Left renal pelvis (tissue), 4 donors: Measurements from ENCODE around the gene MSI2. TPM values are rescaled to one million over a fixed set of nuclear protein-coding genes. Genes with fewer than 3 reads are reported as not detected.

Source experiments
- DNase-seq, 4 donors: peaks; one replicate each; pipeline ENCODE4 v3.0.0-alpha.2; 2013; ENCODE audit warnings: low read depth in 4 of 4, low spot score in 3 of 4
- polyA plus RNA-seq, 4 donors: library from polyadenylated mRNA; unstranded; fragments of 120-200 nt; gene quantifications; one replicate each; pipeline ENCODE4 v1.2.1, GENCODE V29; 2013; ENCODE audit not compliant: insufficient read length in 4 of 4

The MSI2 gene
- polyA plus RNA-seq, 4 donors: 46.8 to 107 (median 97.2) TPM

DNA sequence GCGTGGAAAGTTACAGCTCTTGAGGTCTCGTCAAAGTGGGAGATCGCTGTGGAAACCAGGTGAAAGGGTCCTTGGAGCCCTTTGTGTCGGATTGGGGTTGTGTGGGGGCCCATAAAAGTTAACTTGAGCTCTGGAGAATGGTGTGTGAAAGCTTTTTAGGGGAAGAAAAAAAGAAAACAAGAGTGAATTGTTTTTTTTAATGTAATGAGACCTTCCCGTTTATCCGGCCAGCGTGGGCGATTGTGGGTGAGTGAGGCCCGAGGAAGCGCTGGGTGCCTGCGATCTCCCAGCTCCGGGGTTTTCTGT, 150.6 kb downstream of the MSI2 start:
- DNase-seq: no peak

DNA sequence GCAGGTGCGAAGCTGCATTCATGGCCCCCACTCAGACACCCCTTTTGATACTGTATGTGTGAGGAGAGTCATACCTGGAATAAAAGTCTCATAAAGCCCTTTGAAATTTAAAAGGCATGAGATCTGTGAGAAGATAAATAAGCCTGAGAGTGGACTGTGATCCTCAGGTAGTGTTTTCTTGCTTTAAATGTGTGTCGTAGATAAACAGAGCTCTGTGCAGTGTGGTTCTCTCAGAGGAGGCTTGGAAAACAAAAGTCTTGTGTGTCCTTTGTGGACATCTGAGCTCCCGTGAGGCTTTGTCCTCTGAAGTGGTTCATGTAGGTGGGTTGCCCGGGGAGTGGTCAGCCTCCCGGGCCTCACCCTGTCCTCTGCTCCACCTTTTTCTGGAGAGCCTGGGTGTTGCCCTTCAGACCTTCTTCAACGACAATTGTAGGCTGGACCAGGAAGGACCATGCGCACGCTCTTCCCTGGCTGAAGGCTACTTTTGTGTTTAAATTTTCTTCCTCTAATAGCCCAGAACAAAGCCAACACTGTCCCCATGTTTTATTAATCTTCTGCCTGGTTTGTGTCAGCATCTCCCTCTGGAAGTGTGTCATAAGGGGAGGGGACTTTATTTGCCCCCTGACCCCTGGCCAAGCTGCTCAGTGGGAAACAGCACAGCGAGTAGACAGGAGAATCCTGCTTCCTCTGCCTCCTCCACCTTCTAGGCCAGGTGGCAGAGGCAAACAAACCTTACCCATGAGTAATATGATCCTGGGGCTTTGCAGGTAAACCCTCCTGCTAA, 151.2 kb downstream of the MSI2 start:
- DNase-seq: no peak

DNA sequence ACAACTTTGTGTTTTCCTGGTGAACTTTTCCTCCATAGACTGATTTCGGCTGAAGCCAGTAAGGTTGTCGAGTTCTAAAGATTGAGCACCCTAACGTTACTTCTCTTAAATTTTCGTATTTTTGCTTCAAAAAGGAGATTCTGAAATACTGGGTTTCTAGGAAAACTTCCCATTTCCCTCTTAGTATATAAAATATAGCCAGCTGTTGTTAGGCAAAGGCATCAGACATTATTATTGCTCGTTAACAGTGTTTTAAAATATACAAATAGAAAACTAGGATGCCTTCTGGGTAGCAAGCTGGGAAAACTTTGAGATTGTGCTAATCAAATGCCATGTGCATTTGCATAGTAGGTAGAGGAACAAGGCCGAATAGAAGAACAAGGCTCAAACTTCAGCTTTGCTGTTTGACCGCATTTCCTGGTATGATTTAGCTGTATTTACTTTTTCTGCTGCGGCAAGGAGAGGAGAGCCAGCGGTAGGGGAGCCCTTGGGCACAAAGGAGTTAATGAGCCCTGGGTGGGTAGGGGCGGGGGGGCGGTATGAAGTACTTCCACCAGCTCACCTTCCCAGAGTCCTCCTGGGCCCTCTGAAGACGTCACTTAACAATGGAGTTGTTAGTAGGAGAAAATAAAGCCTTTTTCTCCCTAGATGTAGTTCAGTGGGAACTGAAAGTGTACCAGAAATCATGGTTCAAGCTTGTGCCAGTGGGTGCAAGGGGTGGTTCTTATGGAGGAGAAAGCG, 151.9 kb downstream of the MSI2 start:
- no peak for DNase-seq

DNA sequence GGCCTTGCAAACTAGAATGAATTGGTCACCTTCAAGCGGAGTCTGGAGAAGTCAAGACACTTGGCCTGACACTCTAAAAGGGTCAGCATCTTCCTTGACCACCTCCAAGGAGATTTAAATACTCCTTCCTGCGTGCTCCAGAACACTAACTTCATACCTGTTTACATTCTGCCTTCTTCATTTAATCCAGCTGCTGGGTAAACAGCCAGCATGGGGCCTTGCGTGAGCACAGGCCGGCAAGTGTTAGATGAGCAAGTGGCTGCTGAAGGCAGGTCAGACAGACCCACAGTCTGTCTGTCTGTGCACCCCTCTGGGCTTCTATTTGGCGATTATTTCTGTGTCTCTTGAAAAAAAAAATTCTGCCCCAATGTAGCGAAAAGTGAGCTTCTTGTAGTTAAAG, 153.8 kb downstream of the MSI2 start:
- DNase-seq: no peak

DNA sequence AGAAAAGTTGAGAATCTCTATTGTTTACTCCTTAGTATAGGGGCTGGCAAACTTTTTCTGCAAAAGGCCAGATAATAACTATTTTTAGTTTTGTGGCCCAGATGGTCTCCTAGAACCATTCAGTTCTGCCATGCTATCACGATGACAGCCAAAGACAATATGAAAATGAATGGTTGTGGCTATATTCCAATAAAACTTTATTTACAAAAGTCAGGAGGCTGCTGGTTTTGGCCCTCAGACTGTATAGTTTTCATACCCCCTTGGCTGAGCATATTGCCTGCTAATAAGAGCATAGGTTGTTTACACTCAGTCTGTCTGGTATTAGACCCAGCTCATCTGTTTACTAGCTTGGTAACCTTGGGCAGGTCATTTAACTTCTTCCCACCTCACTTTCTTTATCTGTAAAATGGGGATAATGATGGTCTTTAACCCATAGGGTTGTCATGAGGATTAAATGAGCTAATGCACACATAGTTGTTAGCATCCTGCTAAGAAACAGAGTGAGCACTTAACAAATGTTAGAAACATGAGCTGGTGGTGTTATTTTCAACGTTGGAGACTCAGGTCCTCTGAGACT, 156.3 kb downstream of the MSI2 start:
- DNase-seq: no peak

DNA sequence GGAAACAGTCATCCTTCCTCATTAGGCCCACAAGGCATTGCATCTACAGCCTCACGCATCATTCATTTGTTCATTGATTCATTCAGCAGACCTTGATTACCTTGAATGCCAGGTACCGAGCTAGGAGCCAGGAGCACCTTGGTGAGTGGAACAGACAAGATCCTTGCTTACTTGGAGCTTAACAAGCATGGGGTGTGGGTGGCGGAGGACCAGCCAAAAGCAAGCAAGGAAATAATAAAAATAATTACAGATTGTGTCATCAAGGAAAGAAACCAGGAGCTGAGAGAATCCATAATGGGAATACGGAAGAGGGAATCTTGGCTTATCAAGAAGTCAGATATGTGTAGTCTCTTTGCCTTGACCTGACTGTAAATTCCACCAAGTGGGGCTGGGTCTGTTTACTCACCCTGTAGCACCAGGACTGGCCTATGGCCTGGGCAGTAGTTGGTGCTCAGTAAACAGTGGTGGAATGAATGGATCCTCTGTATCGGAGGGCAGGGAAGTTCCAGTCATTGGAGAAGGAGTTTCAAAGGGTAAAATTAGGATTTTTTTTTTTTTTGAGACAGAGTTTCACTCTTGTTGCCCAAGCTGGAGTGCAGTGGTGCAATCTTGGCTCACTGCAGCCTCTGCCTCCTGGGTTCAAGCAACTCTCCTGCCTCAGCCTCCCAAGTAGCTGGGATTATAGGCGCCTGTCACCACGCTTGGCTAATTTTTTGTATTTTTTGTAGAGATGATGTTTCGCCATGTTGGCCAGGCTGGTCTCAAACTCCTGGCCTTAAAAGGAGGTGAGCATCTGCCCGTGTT, 157.7 kb downstream of the MSI2 start:
- no peak for DNase-seq

DNA sequence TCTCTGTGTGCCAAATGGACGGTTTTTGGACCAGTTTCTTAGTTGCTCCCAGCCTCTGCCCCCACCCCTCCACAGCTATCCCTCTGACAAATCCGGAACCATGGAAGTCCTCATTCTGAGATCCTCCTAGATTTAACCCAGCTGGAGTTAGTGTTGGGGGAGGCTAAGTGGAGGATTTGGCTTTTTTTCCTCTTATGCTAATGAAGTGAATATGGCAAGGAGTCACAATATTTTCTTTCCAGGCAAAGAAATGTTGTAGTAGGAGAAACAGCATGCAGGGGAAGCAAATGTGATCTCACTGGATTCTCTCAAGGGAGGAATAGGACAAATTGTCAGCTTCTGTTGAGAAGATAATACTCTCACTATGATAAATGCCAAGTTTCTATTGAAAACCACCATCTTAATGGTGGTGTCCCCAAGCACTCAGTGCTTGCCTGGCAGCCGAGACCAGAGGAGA, 159.5 kb downstream of the MSI2 start:
- no peak for DNase-seq

DNA sequence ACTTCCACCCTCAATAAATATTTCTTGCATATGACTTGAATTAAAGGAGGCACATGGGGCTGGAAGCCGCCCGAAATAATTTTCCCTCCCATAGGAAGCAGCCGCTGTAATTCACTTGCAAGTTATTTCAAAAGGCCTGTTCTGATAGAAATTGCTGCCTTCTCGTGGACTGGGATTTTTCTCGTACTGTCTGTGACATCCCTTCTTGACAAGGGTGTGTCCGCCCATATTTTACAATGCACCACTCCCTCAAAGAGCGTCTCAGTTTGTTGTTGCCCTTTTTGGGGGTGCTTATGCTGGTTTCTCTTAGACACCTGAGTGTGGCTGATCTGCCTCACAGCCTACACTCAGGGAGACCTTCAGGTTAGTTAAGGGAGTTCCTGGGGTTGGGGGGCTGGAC, 160.0 kb downstream of the MSI2 start:
- DNase-seq: no peak

DNA sequence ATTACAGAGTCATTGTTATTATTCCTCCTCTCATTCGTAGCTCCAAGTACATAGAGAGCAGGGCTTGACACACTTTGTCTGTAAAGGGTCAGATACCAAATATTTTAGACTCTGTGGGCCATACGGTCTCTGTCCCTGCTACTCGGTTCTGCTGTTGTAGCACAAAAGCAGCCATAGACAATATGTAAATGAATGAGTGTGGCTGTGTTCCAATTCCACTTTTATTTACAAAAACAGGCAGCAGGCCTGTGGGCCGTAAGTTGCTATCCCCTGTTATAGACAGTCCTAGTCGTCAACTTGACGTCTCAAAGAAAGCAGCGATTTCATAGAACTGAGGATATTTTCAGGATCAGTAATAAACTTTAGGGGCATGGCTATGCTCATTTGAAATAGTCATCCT, 161.6 kb downstream of the MSI2 start:
- DNase-seq: no peak

DNA sequence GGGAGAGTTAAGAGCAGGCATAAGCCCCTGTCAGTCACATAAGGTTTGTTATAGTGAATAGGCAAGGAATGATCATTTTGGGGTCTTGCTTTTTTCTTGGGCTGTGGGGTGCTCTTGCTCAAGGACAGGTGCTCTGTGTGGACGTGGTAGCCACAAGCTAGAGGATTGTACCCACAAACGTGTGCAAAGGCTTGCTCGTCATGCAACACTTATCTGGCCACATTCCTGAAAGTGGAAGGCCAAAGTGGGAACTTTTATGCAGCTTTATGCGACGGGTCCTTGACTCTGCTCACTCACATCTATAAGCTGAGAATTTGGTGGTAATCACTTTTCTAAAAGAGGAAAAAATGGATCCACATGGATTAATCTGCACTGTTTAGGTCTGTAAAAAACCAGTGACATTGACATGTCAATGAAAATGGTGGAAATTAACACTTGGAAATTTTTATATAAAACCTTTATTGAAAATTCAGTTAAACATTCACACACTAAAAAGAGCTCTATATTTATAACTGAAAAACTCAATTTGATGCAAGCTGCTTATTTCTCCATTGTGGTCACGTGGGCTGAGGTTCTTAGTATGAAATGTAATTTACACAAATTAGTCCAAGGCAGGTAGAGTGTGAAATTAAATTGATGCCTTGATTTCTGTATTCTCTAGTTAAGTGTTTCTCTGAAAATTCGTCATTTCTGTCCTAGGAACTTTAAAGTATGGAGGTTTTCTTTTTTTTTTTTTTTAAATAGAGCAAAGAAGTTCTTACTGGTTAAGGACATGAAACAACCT, 162.3 kb downstream of the MSI2 start:
- DNase-seq: no peak

DNA sequence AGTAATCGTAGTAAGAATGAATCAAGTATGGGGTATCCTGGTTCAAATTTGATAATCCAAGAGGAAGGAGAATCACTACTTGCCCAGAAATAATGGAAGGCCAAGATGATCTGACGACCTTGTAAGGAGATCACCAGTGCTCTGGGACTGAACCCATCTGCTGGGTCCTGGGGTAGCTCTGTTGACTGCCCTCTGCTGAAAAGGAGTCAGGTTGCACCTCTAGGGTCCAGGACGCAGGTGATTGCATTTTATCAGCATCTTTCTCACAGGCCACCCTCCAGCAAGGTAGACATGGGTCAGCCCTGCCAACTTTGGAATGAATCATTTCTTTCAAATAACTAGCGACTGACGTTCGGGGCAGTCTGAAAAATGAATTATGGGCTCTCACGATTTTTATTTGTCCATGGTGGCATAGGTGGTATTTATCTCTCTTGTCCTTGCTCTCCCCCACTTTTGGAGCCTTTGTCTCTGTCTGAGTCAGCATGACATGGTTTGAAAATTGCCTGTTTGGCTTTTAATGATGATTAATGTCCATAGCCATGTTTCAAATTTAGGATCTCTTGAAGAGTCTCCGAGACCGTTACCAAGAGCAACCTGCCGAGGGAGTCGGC, 163.7 kb downstream of the MSI2 start:
- no peak for DNase-seq

DNA sequence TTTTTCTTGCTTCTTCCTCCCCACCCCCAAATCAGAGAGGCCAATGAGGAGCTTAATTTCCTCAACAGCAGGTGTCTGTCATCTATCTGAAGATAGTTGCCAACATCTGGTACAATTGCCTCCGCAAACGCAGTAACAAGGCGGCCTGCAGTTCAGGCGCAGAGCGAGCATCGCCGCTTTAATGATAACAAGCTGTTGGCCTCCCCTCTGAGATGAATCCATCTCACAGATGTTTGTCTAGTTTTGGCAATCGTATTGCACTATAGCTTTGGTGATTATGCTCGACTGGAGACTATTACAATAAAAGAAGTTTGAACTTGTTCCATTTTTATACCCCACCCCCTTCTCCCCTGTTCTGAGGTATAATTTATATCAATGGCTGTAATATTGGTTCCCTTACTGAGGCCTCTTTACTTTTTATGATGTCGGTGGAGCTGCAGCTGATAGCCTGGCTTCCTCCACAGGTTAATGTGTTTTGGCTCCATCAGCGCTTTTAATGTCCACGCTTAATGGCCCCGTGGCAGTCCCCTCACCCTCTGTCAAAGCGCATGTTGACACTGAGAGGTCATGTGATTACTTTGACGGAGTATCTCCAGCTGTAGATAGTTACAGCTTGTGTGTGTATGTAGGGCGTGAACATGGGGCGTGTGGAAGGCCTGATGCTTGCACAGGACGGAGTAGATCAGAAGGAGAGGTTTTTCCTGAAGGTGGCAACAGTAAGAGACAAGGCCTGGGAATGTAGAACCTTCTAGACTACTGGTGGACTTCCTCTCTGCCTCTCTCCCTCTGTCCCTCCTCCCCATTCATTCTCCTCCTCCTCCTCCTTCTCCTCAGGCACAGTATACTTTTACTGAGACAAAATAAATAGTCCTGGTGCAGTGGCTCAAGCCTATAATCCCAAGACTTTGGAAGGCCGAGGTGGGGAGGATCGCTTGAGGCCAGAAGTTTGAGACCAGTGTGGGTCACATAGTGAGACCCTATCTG, 164.7 kb downstream of the MSI2 start:
- peak in 3 of 4 donors; percentile 66 to 79 (median 76) for DNase-seq

DNA sequence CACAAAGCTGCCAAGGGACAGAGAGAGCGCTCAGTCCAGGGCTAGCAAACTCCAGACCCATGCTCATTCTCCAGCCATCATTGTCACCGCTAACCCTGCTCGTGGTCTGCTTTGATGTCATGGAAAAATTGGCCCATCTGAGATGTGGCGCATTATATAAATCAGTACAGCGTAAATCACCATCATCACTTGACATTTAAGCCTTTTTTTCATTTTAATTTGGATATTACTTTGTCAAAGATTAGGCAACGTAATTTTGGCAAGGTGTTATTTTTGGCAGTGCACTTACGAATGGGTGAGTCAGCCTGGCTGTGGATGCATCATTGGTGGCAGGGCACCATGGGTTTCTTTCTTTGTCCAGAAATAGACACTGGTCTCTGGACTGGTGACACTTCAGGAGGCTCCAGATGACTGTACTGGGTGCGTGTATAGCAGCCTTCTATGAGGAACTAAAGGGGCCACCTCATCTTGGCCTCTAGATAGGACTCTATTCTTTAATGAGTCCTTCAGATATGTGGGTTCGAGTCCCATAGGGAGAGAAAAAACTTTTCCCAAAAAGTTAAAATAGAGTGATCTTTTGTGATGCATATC, 166.3 kb downstream of the MSI2 start:
- no peak for DNase-seq

DNA sequence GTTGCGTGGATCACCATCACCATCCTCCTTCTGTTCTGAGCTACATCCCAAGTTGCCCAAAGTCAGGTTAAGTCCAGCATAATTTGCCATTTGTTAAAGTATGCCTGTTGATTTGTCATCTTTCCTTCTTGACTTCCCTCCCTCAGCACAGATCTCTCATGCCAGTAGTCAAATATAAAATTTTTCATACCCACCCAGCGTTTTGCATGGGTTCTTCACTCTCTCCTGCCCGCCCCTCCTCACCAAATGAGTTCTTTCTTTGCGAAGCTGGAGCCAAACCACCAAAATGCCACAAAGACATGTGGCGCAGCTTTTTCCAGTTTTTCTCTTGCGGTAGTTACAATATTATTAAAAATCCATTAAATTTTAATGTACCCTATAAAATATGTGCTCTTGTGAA, 167.2 kb downstream of the MSI2 start:
- no peak for DNase-seq

DNA sequence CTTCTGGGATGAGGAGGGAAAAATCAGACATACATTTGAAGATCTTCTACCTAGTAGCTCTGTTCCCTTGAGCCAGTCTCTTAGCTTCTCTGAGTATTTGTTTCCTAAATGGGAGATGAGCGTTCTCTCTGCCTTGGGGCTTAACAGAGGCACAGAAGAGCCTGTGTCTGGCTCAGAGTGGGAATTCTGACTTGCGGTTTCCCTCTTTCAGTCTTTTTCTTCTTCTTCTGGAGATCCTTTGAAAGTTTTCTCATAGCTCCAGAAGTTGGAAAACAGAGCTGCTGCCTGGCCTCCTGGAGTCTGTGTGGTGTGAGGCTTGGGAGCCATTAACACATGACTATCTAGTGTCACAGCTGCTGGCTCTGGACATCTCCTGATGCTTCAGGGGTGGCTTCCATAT, 167.9 kb downstream of the MSI2 start:
- DNase-seq: no peak

DNA sequence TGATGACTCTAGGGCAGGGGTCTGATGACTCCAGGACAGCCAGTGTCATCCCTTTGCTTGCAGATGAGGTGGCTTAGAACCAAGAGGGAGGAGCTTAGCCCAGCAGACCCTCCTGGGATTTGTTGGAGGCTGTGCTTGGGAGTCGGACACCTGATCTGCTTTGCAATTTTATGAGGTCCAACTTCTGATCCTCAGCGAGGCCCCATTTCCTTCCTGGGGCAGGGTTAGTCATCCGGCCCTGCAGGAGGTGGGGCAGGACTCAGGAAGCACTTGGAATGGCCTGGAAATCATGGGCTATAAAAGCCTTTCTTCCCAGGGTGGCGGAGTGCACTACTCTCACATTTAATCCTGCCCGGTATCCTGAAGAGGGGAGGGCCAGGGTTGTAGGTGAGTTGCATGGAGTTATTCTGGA, 168.5 kb downstream of the MSI2 start:
- DNase-seq: no peak

DNA sequence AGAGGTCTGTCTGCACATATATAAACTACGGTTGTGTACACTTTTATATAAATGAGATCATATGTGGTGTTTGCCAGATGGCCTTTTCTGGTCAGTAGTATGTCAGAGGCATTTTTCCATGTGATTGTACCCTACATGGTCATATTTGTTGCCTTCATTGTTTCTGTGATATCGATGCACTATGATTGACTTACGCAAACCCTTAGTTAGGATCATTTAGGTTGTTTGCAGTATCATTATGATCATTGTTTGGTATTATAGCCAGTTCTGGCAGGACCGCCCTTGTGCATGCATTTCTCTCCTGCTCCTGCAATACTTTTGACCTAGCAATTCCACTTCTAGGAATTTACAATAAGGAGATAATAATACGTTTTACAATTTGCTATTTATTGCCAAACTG, 169.1 kb downstream of the MSI2 start:
- no peak for DNase-seq
